ENCODE data around the gene KCNS3. TPM values are rescaled to one million over a fixed set of nuclear protein-coding genes. Genes with fewer than 3 reads are reported as not detected.

KCNS3 gene
- total RNA-seq, 1 experiment from 2014 or later = 0.20 TPM

GRCh38 chr2:17853799-17854198 lies 24.7 kb upstream of the KCNS3 start:
- Histone ChIP-seq H3K4me1 (no peaks in the 10 kb centered on the region), H3K27me3 (replicated peaks; ENCODE audit: control insufficient read depth, insufficient read depth, low read length) (no peaks in the 10 kb centered on the region; the same call in 1 of the 2 replicates), H3K4me3 (ENCODE audit: low read depth, low read length) (no peak overlapping the region), H3K36me3 (ENCODE audit: control insufficient read depth, insufficient read depth, low read length) (no peaks in the 10 kb centered on the region), H3K9me3 (no peaks in the 10 kb centered on the region)
- ChIA-PET POLR2A (no interaction called here), CTCF (no interaction called here)
- Mint-ChIP-seq H3K9me3 (ENCODE audit: unreplicated experiment) (no peaks in the 10 kb centered on the region), H3K4me3 (ENCODE audit: unreplicated experiment) (no peak overlapping the region), H3K4me1 (ENCODE audit: low read depth, unreplicated experiment) (no peaks in the 10 kb centered on the region), H3K27ac (ENCODE audit: unreplicated experiment) (no peak overlapping the region), H3K36me3 (ENCODE audit: insufficient read depth, unreplicated experiment) (no peaks in the 10 kb centered on the region), H3K27me3 (ENCODE audit: insufficient read depth, unreplicated experiment) (peaks cover 14% of the 10 kb centered on the region)
- no peak for DNase-seq
- no TSS peak for BruUV-seq (replicated peaks)
- intact Hi-C loops (cut with micrococcal nuclease; ENCODE audit: unreplicated experiment) = loop anchor here (2.0 kb wide), 1 partner anchor 263 kb away; no protein-coding TSS in a partner anchor
- no peak for TF ChIP-seq CTCF (IDR thresholded peaks at IDR 0.05; ENCODE audit: insufficient read depth in 1 of 2, low read depth in 1 of 2, low read length in 1 of 2, severe bottlenecking in 1 of 2, unreplicated experiment in 1 of 2)

- no peak for DNase-seq
- no peak for TF ChIP-seq CTCF (IDR thresholded peaks at IDR 0.05; ENCODE audit: insufficient read depth in 1 of 2, low read depth in 1 of 2, low read length in 1 of 2, severe bottlenecking in 1 of 2, unreplicated experiment in 1 of 2)
- no peaks in the 10 kb centered on the region for H3K9me3 ChIP-seq
- H3K27me3 ChIP-seq (replicated peaks; ENCODE audit: control insufficient read depth, insufficient read depth, low read length) = no peaks in the 10 kb centered on the region; the same call in 1 of the 2 replicates
- no peaks in the 10 kb centered on the region for H3K4me1 Mint-ChIP-seq (ENCODE audit: low read depth, unreplicated experiment)
- BruUV-seq (replicated peaks) = no TSS peak
- H3K36me3 Mint-ChIP-seq (ENCODE audit: insufficient read depth, unreplicated experiment) = no peaks in the 10 kb centered on the region
- H3K27ac Mint-ChIP-seq (ENCODE audit: unreplicated experiment) = no peak overlapping the region
- H3K4me3 ChIP-seq (ENCODE audit: low read depth, low read length) = no peak overlapping the region
- H3K36me3 ChIP-seq (ENCODE audit: control insufficient read depth, insufficient read depth, low read length) = no peaks in the 10 kb centered on the region
- H3K4me1 ChIP-seq = no peaks in the 10 kb centered on the region
- POLR2A ChIA-PET = no interaction called here
- H3K9me3 Mint-ChIP-seq (ENCODE audit: unreplicated experiment) = no peaks in the 10 kb centered on the region
- no peak overlapping the region for H3K4me3 Mint-ChIP-seq (ENCODE audit: unreplicated experiment)
- peaks cover 21% of the 10 kb centered on the region for H3K27me3 Mint-ChIP-seq (ENCODE audit: insufficient read depth, unreplicated experiment)
- CTCF ChIA-PET = no interaction called here
- intact Hi-C loops (cut with micrococcal nuclease; ENCODE audit: unreplicated experiment) = no loop called here
Measured at GRCh38 chr2:17857021-17857420, 21.4 kb upstream of the KCNS3 start.

GRCh38 chr2:17858064-17858463 lies 20.4 kb upstream of the KCNS3 start:
- no peak for TF ChIP-seq CTCF (IDR thresholded peaks at IDR 0.05; ENCODE audit: insufficient read depth in 1 of 2, low read depth in 1 of 2, low read length in 1 of 2, severe bottlenecking in 1 of 2, unreplicated experiment in 1 of 2)
- no peak overlapping the region for H3K4me3 Mint-ChIP-seq (ENCODE audit: unreplicated experiment)
- H3K27me3 Mint-ChIP-seq (ENCODE audit: insufficient read depth, unreplicated experiment) = peaks cover 23% of the 10 kb centered on the region
- CTCF ChIA-PET = no interaction called here
- no peaks in the 10 kb centered on the region for H3K4me1 Mint-ChIP-seq (ENCODE audit: low read depth, unreplicated experiment)
- H3K36me3 Mint-ChIP-seq (ENCODE audit: insufficient read depth, unreplicated experiment) = no peaks in the 10 kb centered on the region
- no peaks in the 10 kb centered on the region; the same call in 1 of the 2 replicates for H3K27me3 ChIP-seq (replicated peaks; ENCODE audit: control insufficient read depth, insufficient read depth, low read length)
- no peaks in the 10 kb centered on the region for H3K36me3 ChIP-seq (ENCODE audit: control insufficient read depth, insufficient read depth, low read length)
- H3K4me3 ChIP-seq (ENCODE audit: low read depth, low read length) = no peak overlapping the region
- H3K9me3 Mint-ChIP-seq (ENCODE audit: unreplicated experiment) = no peaks in the 10 kb centered on the region
- intact Hi-C loops (cut with micrococcal nuclease; ENCODE audit: unreplicated experiment) = no loop called here
- no peaks in the 10 kb centered on the region for H3K9me3 ChIP-seq
- BruUV-seq (replicated peaks) = no TSS peak
- POLR2A ChIA-PET = no interaction called here
- DNase-seq = no peak
- no peak overlapping the region for H3K27ac Mint-ChIP-seq (ENCODE audit: unreplicated experiment)
- no peaks in the 10 kb centered on the region for H3K4me1 ChIP-seq
